GM08714 (cell line): ENCODE data around the gene ANO3.
"Not testable (repeated sequence)": the region's sequence is repeated elsewhere in the genome, so short reads cannot be mapped to it uniquely, and the experiment has no call there.

ENCODE experiments used
- H3K4me3 ChIP-seq: fragments of 200-500 bp; sonication (Bioruptor generic); 2 replicates; pipeline ENCODE4 v1.5.1; 2014; ENCODE audit warnings: mild to moderate bottlenecking, low read length, inconsistent platforms
- ZNF274 ChIP-seq: IDR thresholded peaks from 2 replicates; pipeline ENCODE4 v1.6.1; 2012; ENCODE audit warnings: mild to moderate bottlenecking, low read depth, low read length

ANO3 gene

DNA sequence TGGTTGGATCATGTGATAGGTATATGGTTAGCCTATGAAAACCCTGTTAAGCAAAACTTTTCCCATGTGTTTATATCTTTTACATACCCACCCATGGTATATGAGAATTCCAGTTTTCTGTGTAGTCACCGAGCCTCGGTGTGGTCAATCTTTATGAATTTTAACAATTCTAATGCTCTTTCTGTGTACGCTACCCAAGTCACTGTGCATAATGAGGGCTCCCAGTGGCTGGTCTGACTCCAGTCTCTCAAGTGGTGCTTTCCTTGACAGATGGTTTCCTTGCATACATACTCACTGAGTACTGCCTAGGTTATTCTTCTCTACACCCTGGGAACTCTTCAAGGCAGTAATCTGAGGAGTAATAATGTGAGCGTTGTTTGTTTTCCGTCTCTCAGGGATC is 222.5 kb downstream of the ANO3 start:
- no peak overlapping the region for H3K4me3 ChIP-seq
- no peak for TF ChIP-seq ZNF274

DNA sequence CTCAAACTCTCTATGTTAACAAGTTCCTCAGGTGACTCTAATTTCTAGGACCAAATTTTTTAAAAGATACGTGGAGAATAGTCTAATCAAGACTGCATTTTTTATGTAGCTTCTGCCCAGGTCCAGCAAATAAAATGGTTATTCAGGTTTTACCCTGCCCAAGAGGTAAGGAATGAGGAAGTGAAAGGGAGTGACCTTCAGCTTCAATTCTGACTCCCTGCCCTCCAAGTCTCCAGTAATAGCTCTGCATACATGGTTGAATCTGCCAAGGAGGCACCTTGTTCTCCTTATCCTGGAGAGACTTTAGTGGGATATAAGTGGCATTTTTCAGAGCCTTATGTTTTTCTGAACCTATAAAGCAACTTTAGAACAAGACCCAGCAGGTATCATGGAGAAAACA is 224.7 kb downstream of the ANO3 start:
- no peak overlapping the region for H3K4me3 ChIP-seq
- TF ChIP-seq ZNF274: no peak

GRCh38 chr11:26557666-26558065 is 225.7 kb downstream of the ANO3 start:
- no peak overlapping the region for H3K4me3 ChIP-seq
- no peak for TF ChIP-seq ZNF274

GRCh38 chr11:26558190-26558589 is 226.3 kb downstream of the ANO3 start:
- H3K4me3 ChIP-seq: no peak overlapping the region
- TF ChIP-seq ZNF274: no peak

DNA sequence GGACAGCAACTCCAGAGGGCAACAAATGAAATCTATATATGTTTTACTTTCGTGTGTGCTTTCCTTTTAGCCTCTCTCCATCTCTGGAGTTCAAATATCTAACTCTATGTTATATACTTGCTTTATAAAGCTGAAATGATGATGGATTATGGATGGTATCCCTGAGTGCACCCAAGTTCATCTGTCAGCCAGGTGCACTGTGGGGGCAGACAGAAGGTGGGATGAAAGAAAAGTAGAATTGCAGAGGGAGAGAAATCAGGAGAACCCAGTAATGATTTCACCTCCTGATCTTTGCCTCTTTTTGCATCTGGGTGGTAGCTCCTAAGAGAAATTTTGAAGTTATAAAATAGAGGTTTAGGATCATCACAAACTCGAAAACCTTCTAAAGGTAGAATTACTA is 237.7 kb downstream of the ANO3 start:
- H3K4me3 ChIP-seq: no peak overlapping the region
- TF ChIP-seq ZNF274: no peak

GRCh38 chr11:26571861-26572654 is 240.1 kb downstream of the ANO3 start, which contains the start of gene MUC15:
MUC15 (minus strand) TSS chr11:26572263; CDS start chr11:26567094, 5,169 bp downstream.
- no peak for TF ChIP-seq ZNF274

DNA sequence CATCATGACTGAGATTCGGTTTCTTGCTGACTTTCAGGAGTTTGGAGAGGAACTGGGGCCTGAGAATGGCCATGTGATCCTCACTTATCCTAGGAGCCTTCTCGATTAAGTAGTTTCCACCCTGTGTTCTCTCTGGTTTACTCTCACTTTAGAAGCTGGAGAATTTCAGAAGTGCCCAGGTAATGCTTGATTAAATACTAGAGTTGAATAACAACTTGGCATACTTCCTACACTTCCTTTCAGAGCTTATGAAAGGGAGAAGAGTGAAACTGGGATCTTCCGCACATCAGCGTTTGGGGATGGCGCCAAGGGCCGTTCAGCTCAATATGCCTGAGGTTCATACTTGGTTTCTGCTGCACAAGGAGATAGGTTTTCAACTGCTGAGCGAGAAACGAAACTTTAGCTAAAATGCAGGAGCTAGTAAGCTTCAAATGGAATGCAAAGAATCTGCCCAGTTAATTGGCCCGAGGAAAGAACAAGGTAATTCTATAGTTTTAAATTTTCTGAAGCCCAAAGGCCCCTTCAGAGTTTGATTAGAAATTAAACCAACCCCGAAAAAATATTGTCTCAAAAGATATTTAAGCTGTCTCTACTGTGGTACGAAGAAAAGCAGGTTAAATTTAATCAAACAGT is 241.0 kb downstream of the ANO3 start:
- TF ChIP-seq ZNF274: no peak
- H3K4me3 ChIP-seq: no peak overlapping the region

More at GRCh38 chr11:26571861-26572654, 240.1 kb downstream of the ANO3 start, which contains the start of gene MUC15:
- H3K4me3 ChIP-seq: no peak within 1 kb of the TSS

- TF ChIP-seq ZNF274: no peak
- no peak overlapping the region for H3K4me3 ChIP-seq
Observed at GRCh38 chr11:26573896-26574295, 242.0 kb downstream of the ANO3 start.

DNA sequence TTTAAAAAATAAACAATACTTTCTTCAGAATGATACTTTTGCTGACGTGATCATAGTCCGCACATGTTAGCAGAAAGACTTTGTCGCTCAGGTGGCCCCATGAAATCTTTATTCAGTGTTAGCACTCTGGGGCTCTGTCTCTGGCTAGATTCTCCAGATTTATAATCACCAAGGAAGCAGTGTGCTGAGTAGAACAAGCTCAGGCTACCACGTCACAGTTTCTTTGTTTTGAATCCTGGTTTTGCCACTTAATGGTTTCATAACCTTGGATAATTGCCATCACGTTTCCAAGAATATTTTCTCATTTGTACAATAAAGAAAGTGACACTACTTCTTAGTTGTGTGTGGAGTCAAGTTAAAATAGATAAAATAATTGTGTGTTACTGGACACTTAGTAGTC is 244.0 kb downstream of the ANO3 start:
- TF ChIP-seq ZNF274: no peak

GRCh38 chr11:26578998-26579661 is 247.2 kb downstream of the ANO3 start:
- no peak overlapping the region for H3K4me3 ChIP-seq
- no peak for TF ChIP-seq ZNF274

More for the DNA sequence above, 244.0 kb downstream of the ANO3 start:
- no peak overlapping the region for H3K4me3 ChIP-seq

DNA sequence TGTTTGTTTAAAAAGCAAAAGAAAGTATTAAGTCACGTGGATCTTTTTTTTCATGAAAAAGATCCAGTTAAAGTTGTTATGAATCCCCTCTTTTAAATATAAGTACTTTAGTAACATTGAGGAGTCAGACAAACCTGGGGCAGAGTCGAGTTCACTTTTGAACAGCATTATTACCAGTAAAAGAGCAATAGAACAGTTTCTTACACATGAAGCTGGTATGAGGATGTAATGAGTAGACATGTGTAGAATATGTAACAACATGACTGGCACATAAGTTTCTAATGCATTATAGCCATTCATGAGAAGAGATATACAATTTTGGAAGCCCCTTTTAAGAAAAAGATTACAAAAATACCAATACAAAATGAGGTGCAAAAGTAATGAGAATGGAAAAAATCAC is 247.8 kb downstream of the ANO3 start:
- TF ChIP-seq ZNF274: no peak
- no peak overlapping the region for H3K4me3 ChIP-seq

GRCh38 chr11:26580929-26581328 is 249.0 kb downstream of the ANO3 start:
- no peak for TF ChIP-seq ZNF274
- no peak overlapping the region for H3K4me3 ChIP-seq

GRCh38 chr11:26583550-26583949 is 251.6 kb downstream of the ANO3 start:
- H3K4me3 ChIP-seq: no peak overlapping the region
- TF ChIP-seq ZNF274: no peak

DNA sequence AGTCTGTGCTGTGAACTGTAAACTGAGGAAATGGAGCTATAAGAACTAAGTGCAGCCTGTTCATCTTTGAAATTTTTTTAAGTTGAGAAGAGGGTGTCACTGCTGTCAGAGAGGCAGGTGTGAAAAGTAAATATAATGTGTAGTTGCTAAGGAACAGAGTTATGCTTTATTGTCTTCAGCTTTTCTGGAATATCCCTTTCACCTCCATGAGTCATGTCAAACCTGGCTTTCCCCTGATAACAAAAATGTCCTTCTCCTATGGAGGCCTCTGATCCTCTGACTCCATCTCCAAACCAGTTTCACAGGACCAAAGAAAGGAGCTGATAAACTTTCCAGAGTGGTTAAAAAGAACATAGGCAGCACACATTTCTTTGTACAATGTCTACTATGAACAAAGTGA is 252.9 kb downstream of the ANO3 start:
- no peak for TF ChIP-seq ZNF274
- H3K4me3 ChIP-seq: no peak overlapping the region

- no peak for TF ChIP-seq ZNF274
- no peak overlapping the region for H3K4me3 ChIP-seq
Observed at GRCh38 chr11:26587073-26587472, 255.1 kb downstream of the ANO3 start.

DNA sequence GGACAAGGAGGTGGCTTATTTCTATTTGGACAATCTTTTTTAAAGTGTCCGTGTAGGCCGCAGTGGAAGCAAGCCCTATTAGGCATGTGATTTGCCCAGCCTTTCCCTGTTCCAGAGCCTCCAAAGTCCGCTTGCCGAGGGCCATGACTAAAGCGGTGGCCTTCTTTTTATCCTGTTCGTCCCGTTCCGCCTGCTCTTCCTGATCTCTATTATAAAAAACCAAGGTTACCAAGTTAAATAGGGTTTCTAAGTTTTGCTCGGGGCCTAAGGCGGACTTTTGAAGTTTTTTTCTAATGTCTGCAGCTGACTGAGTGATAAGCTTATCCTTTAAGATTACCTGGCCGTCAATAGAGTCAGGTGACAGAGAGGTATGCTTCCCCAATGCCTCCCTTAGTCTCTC is 261.8 kb downstream of the ANO3 start:
- H3K4me3 ChIP-seq: no peak overlapping the region
- no peak for TF ChIP-seq ZNF274

DNA sequence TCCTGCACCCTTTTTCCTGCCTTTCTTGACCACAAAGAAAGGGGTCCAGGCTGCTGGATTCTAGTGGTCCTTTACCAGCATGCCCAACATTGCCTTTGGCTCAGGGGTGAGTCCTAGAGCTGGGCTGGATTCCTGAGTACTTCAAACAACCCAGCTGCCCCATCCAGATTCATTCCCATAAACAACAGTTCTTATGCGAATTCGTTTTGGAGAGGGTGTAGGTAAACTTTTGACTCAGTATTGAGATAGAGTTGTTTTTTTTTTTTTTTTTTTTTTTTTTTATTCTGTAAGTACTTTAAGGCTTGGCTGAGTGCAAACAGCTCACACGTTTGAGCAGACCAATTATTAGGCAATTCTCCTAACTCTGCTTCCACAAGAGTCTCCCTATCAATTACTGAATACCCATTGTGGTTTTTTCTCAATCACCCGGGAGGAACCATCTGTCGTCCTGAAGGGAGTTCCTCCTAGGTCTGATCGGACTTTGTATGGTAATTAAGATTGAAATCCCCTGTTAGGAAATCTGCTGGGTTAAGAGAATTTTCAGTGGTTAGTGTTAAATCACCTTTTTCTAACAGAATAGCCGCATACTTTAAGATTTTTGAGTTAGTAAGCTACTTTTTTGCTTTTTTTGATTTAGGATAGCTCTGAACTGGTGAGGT is 263.4 kb downstream of the ANO3 start:
- H3K4me3 ChIP-seq: not testable (repeated sequence)

DNA sequence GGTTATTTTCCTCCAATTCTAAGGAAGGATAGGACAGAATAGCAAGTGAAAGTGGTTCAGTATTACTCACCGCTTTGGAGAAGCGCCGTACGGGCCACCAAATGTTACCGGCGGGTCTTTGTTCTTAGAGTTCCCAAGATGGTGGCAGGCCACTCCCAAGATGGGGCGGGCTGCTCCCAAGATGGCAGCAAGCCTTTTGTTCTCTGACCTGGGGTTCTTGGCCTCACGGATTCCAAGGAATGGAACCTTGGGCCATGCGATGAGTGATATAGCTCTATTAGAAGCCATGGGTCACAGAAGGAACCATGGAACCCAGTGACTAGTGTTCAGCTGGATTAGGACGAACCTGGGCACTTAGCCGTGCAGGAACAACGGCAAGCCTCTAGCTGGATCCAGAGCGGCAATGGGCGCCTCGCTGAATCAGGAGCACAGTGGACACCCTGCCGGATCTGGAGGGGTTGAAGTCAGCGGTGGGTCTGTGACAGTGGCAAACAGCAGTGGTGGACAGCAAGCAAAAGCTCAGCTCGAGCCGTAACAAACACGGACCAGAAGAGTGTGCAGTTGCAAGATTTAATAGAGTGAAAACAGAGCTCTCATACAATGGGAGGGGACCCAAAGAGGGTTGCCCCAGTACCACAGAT is 265.2 kb downstream of the ANO3 start:
- not testable (repeated sequence) for H3K4me3 ChIP-seq
